ENCODE data around the gene PDCD5.

The PDCD5 gene

DNA sequence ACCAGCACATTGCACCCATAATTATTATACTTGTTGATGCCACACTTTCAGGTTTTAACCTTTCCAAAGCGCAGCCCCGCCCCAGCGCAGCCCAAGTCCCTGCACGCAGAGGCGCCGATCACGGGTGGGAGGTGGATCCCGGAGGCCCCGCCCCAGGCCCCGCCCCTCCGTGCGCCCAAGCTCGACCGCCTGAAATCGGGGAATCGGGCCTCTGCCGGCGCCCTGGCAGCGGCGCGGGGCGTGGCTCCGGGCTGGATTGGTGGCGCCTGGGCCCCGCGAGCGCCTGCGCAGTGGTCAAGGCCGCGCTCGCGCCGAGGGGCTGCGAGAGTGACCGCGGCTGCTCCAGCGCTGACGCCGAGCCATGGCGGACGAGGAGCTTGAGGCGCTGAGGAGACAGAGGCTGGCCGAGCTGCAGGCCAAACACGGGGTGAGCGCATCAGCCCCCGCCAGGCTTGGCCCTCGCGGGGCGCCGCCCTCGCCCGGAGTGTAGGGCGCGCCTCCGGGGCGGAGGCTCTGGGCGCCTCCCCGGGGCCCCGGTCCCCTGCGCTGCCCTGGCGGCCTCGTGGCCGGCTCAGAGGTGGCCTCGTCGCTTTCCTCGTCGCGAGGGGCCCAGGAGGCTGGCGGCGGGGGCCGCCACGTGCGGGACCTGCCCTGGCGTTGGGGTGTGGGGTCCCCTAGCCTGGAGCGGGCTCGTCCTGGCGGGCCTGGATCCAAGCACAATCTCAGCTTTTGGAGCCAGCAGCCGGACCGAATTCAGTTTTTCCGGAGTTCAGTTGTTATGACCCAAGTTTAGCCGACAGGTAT, at the start of gene PDCD5:
PDCD5 (plus strand) TSS at position 290 of the 804 bp plus-strand sequence; CDS start at position 362, 72 bp downstream.
- H3K9ac ChIP-seq, result peak within 1 kb of the TSS; percentile 3

DNA sequence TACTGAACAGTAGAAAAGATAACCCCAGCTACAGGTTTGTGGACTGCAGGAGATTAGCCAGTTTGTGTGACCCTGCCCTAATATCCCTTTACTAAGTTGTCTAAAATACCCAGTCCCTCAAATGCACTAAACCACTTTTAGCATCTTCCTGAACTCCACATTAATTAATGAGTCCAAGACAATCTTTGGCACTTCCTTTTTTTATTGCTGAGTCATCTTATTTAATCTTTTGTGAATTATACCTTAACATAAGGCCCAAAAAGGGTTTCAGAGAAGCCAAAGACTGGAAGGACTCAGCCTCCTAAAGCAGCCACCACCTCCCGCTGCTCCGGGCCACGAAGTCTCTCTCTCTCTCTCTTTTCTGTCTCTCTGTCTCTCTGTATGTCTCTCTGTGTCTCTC, 48.8 kb upstream of the PDCD5 start:
- no peak overlapping the region for H3K4me2 ChIP-seq (ENCODE audit: low read length)
- H2AFZ ChIP-seq, result no peak overlapping the region

More for the DNA sequence above, at the start of gene PDCD5:
- Histone ChIP-seq H3K4me2 (ENCODE audit: low read length) (peak within 1 kb of the TSS; percentile 93), H2AFZ (peak within 1 kb of the TSS; percentile 86), H3K36me3 (ENCODE audit: control insufficient read depth, insufficient read depth, low read length) (no peaks in the 10 kb centered on the region), H3K4me3 (ENCODE audit: low read depth, low read length) (peak within 1 kb of the TSS; percentile 81), H3K9me3 (ENCODE audit: control insufficient read depth, low read length) (no peaks in the 10 kb centered on the region), H3K27me3 (ENCODE audit: control insufficient read depth, insufficient read depth, low read length) (no peaks in the 10 kb centered on the region), H3K79me2 (peaks cover 3% of the 10 kb centered on the region), H3K27ac (peak within 1 kb of the TSS; percentile 21), H3K4me1 (no peaks in the 10 kb centered on the region)
- TF ChIP-seq, protein P1, sequence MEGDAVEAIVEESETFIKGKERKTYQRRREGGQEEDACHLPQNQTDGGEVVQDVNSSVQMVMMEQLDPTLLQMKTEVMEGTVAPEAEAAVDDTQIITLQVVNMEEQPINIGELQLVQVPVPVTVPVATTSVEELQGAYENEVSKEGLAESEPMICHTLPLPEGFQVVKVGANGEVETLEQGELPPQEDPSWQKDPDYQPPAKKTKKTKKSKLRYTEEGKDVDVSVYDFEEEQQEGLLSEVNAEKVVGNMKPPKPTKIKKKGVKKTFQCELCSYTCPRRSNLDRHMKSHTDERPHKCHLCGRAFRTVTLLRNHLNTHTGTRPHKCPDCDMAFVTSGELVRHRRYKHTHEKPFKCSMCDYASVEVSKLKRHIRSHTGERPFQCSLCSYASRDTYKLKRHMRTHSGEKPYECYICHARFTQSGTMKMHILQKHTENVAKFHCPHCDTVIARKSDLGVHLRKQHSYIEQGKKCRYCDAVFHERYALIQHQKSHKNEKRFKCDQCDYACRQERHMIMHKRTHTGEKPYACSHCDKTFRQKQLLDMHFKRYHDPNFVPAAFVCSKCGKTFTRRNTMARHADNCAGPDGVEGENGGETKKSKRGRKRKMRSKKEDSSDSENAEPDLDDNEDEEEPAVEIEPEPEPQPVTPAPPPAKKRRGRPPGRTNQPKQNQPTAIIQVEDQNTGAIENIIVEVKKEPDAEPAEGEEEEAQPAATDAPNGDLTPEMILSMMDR (IDR thresholded peaks at IDR 0.05), result no peak

DNA sequence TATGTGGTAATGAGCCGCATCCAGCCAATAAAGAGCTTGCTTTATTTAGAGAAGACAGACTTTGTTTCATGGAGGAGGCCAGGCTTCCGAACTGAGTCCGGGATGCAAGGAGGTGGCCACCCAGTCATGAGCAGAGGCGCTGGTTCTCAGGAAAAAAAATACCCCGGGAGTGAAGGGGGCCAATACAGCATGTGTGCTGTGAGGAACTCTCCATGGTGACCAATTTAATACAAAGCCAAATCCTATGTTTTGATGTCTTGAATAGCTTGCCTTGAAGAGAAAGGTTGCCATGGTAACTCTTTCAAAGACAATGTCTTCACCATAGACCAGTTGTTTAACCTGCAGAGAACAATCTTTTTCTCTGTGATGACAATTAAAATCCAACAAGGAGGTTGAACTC, 43.4 kb upstream of the PDCD5 start:
- no peaks in the 10 kb centered on the region for H3K36me3 ChIP-seq (ENCODE audit: control insufficient read depth, insufficient read depth, low read length)
- TF ChIP-seq, protein P1 (IDR thresholded peaks at IDR 0.05), result no peak

More for the DNA sequence above, 48.8 kb upstream of the PDCD5 start:
- no peaks in the 10 kb centered on the region for H3K27me3 ChIP-seq (ENCODE audit: control insufficient read depth, insufficient read depth, low read length)
- no peaks in the 10 kb centered on the region for H3K4me1 ChIP-seq
- no peaks in the 10 kb centered on the region for H3K9me3 ChIP-seq (ENCODE audit: control insufficient read depth, low read length)
- H3K27ac ChIP-seq, result no peak overlapping the region
- no peaks in the 10 kb centered on the region for H3K36me3 ChIP-seq (ENCODE audit: control insufficient read depth, insufficient read depth, low read length)
- H3K9ac ChIP-seq, result no peak overlapping the region
- no peak overlapping the region for H3K4me3 ChIP-seq (ENCODE audit: low read depth, low read length)
- TF ChIP-seq, protein P1 (IDR thresholded peaks at IDR 0.05), result no peak
- H3K79me2 ChIP-seq, result no peaks in the 10 kb centered on the region

GRCh38 chr19:32539240-32539916, 41.6 kb upstream of the PDCD5 start:
- Histone ChIP-seq H3K36me3 (ENCODE audit: control insufficient read depth, insufficient read depth, low read length) (no peaks in the 10 kb centered on the region), H3K4me2 (ENCODE audit: low read length) (no peak overlapping the region), H3K9ac (no peak overlapping the region), H3K4me3 (ENCODE audit: low read depth, low read length) (no peak overlapping the region), H2AFZ (no peak overlapping the region), H3K9me3 (ENCODE audit: control insufficient read depth, low read length) (no peaks in the 10 kb centered on the region), H3K27ac (no peak overlapping the region), H3K4me1 (peaks cover 4% of the 10 kb centered on the region), H3K79me2 (no peaks in the 10 kb centered on the region), H3K27me3 (ENCODE audit: control insufficient read depth, insufficient read depth, low read length) (no peaks in the 10 kb centered on the region)
- TF ChIP-seq, protein P1 (IDR thresholded peaks at IDR 0.05), result no peak

More for the DNA sequence above, 43.4 kb upstream of the PDCD5 start:
- no peak overlapping the region for H3K4me2 ChIP-seq (ENCODE audit: low read length)
- peaks cover 4% of the 10 kb centered on the region for H3K4me1 ChIP-seq
- no peak overlapping the region for H3K27ac ChIP-seq
- H2AFZ ChIP-seq, result no peak overlapping the region
- H3K4me3 ChIP-seq (ENCODE audit: low read depth, low read length), result no peak overlapping the region
- H3K27me3 ChIP-seq (ENCODE audit: control insufficient read depth, insufficient read depth, low read length), result no peaks in the 10 kb centered on the region
- H3K9me3 ChIP-seq (ENCODE audit: control insufficient read depth, low read length), result no peaks in the 10 kb centered on the region
- H3K79me2 ChIP-seq, result no peaks in the 10 kb centered on the region
- no peak overlapping the region for H3K9ac ChIP-seq

Measured in parathyroid adenoma (tissue), 2 donors.